ENCODE data around the gene USP32.
"Not testable (repeated sequence)": the region's sequence is repeated elsewhere in the genome, so short reads cannot be mapped to it uniquely, and the experiment has no call there.

The USP32 gene

DNA sequence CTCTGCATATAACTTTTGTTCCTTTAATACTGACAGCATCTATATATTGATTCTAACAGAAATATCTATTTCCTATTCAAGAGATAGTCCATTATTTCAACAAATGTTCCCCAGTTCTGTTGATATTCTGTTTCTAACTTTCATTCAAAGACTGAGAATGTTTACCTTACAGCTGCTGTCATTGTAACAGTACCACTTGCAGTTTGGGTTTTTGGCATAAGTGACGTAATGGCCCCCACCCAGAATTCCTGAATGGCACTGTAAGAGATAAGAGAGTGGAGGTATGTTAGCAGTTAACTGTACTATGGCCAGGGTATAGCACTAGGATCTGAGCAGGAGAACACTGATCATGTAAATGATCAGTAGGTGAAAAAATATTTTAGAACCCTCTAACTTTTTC, 211.6 kb downstream of the USP32 start:
- not testable (repeated sequence) for H4K8ac ChIP-seq (ENCODE audit: low read length); H2BK15ac ChIP-seq (ENCODE audit: low read depth, poor library complexity, severe bottlenecking); H3K79me1 ChIP-seq (replicated peaks; ENCODE audit: low read length, poor library complexity, severe bottlenecking); H3K27me3 ChIP-seq (ENCODE audit: control insufficient read depth in 1 of 2, insufficient read depth in 1 of 2, low read length in 2 of 2); H3K18ac ChIP-seq (ENCODE audit: low read depth in 1 of 2, low read length in 2 of 2); H2BK5ac ChIP-seq (ENCODE audit: low read depth, low read length, poor library complexity, severe bottlenecking); H3K4me3 ChIP-seq (ENCODE audit: insufficient read depth in 1 of 2, low read depth in 1 of 2, low read length in 2 of 2); H3K23ac ChIP-seq (ENCODE audit: low read length in 2 of 2); H3K4ac ChIP-seq (ENCODE audit: low read depth in 1 of 2, low read length in 2 of 2); H3K4me1 ChIP-seq (ENCODE audit: control insufficient read depth, insufficient read depth, low read depth, low read length); DNase-seq; H3K27ac ChIP-seq (ENCODE audit: low read length, poor library complexity, severe bottlenecking); H4K91ac ChIP-seq (ENCODE audit: low read length); H2BK12ac ChIP-seq (ENCODE audit: low read length in 2 of 2); H3K9me3 ChIP-seq (ENCODE audit: control insufficient read depth, low read length); H3K14ac ChIP-seq (ENCODE audit: low read length in 2 of 2); H2AK5ac ChIP-seq (ENCODE audit: low read length, severe bottlenecking); H2AFZ ChIP-seq (ENCODE audit: low read depth, low read length); H3K9ac ChIP-seq (ENCODE audit: low read length); H3K4me2 ChIP-seq (ENCODE audit: low read length, poor library complexity, severe bottlenecking); H2BK120ac ChIP-seq (ENCODE audit: low read depth, low read length)
- peaks cover 28 to 70% of the 10 kb centered on the region in 2 experiments for H3K36me3 ChIP-seq (ENCODE audit: control insufficient read depth in 1 of 2, insufficient read depth in 2 of 2, low read depth in 1 of 2, low read length in 2 of 2)
- 82% methylated on average over 1 of the region's 1 CpG for WGBS

DNA sequence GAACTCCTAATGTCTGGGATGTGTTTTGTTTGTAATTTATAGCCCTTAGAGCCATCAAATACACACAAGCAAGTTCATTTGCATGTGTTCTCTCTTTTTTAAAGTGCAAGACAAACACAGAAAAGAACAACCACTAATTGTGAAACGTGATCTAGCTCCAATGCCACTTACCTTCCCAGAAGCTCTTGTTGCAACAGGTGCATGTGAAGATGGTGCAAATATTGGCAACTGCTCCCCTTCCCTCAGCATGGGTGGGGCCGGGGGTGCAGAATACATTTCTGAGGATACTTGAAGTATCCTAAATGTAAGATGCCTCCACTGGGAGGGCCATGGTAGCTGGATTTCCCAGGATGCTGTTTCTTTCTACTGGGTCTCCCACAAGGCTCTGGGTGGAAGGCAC, 213.8 kb downstream of the USP32 start:
- not testable (repeated sequence) for H3K4me3 ChIP-seq (ENCODE audit: insufficient read depth in 1 of 2, low read depth in 1 of 2, low read length in 2 of 2); H3K18ac ChIP-seq (ENCODE audit: low read depth in 1 of 2, low read length in 2 of 2); H3K9me3 ChIP-seq (ENCODE audit: control insufficient read depth, low read length); H3K27me3 ChIP-seq (ENCODE audit: control insufficient read depth in 1 of 2, insufficient read depth in 1 of 2, low read length in 2 of 2); H4K8ac ChIP-seq (ENCODE audit: low read length); H3K79me1 ChIP-seq (replicated peaks; ENCODE audit: low read length, poor library complexity, severe bottlenecking); H3K4ac ChIP-seq (ENCODE audit: low read depth in 1 of 2, low read length in 2 of 2); DNase-seq; H2BK5ac ChIP-seq (ENCODE audit: low read depth, low read length, poor library complexity, severe bottlenecking); H2BK15ac ChIP-seq (ENCODE audit: low read depth, poor library complexity, severe bottlenecking); H3K27ac ChIP-seq (ENCODE audit: low read length, poor library complexity, severe bottlenecking); H2BK12ac ChIP-seq (ENCODE audit: low read length in 2 of 2); H4K91ac ChIP-seq (ENCODE audit: low read length); H2BK120ac ChIP-seq (ENCODE audit: low read depth, low read length); H3K4me1 ChIP-seq (ENCODE audit: control insufficient read depth, insufficient read depth, low read depth, low read length); H3K4me2 ChIP-seq (ENCODE audit: low read length, poor library complexity, severe bottlenecking); H3K14ac ChIP-seq (ENCODE audit: low read length in 2 of 2); H2AFZ ChIP-seq (ENCODE audit: low read depth, low read length); H3K9ac ChIP-seq (ENCODE audit: low read length); H2AK5ac ChIP-seq (ENCODE audit: low read length, severe bottlenecking); H3K23ac ChIP-seq (ENCODE audit: low read length in 2 of 2)
- WGBS = 95% methylated on average over 2 of the region's 2 CpGs
- peaks cover 24 to 57% of the 10 kb centered on the region in 2 experiments for H3K36me3 ChIP-seq (ENCODE audit: control insufficient read depth in 1 of 2, insufficient read depth in 2 of 2, low read depth in 1 of 2, low read length in 2 of 2)

DNA sequence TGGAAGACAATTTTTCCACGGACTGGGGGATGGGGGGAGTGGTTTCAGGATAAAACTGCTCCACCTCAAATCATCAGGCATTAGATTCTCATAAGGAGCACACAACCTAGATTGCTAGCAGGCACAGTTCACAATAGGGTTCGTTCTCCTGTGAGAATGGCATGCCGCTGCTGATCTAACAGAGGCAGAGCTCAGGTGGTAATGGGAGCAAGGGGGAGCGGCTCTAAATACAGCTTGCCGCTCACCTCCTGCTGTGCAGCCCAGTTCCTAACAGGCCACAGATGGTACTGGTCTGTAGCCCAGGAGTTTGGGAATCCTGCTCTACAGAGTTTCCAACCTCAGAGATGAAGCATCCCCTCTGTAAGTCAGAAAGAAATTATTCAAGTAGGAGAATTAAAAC, 215.2 kb downstream of the USP32 start:
- not testable (repeated sequence) for H2BK15ac ChIP-seq (ENCODE audit: low read depth, poor library complexity, severe bottlenecking); H3K9ac ChIP-seq (ENCODE audit: low read length); H3K4me1 ChIP-seq (ENCODE audit: control insufficient read depth, insufficient read depth, low read depth, low read length); H2BK5ac ChIP-seq (ENCODE audit: low read depth, low read length, poor library complexity, severe bottlenecking); H3K79me1 ChIP-seq (replicated peaks; ENCODE audit: low read length, poor library complexity, severe bottlenecking); H2BK12ac ChIP-seq (ENCODE audit: low read length in 2 of 2); H3K18ac ChIP-seq (ENCODE audit: low read depth in 1 of 2, low read length in 2 of 2); H3K4me3 ChIP-seq (ENCODE audit: insufficient read depth in 1 of 2, low read depth in 1 of 2, low read length in 2 of 2); H3K27ac ChIP-seq (ENCODE audit: low read length, poor library complexity, severe bottlenecking); H2AK5ac ChIP-seq (ENCODE audit: low read length, severe bottlenecking); H3K9me3 ChIP-seq (ENCODE audit: control insufficient read depth, low read length); H3K27me3 ChIP-seq (ENCODE audit: control insufficient read depth in 1 of 2, insufficient read depth in 1 of 2, low read length in 2 of 2); DNase-seq; H3K14ac ChIP-seq (ENCODE audit: low read length in 2 of 2); H2BK120ac ChIP-seq (ENCODE audit: low read depth, low read length); H3K23ac ChIP-seq (ENCODE audit: low read length in 2 of 2); H3K4ac ChIP-seq (ENCODE audit: low read depth in 1 of 2, low read length in 2 of 2); H2AFZ ChIP-seq (ENCODE audit: low read depth, low read length); H4K8ac ChIP-seq (ENCODE audit: low read length); H4K91ac ChIP-seq (ENCODE audit: low read length); H3K4me2 ChIP-seq (ENCODE audit: low read length, poor library complexity, severe bottlenecking)
- 86% methylated on average over 5 of the region's 5 CpGs for WGBS
- peaks cover 20 to 44% of the 10 kb centered on the region in 2 experiments for H3K36me3 ChIP-seq (ENCODE audit: control insufficient read depth in 1 of 2, insufficient read depth in 2 of 2, low read depth in 1 of 2, low read length in 2 of 2)

DNA sequence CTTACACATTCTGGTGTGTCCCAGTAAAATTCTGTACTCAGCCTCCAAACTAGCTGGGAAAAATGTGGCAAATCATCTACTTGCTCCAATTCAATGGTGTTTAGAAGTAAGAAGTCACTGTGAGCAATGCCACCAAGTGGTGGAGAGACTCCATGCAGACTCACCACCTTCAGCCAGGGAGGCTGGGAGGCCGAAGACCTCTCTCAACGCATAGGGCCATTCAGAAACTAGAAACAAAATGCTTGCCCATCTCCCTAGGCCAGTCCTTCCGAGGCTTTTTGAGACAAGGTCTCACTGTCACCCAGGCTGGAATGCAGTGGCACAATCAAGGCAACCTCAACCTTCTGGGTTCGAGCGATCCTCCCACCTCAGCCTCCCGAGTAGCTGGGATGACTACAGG, 217.2 kb downstream of the USP32 start:
- H2BK5ac ChIP-seq (ENCODE audit: low read depth, low read length, poor library complexity, severe bottlenecking); H3K23ac ChIP-seq (ENCODE audit: low read length in 2 of 2); H2BK12ac ChIP-seq (ENCODE audit: low read length in 2 of 2); H3K9me3 ChIP-seq (ENCODE audit: control insufficient read depth, low read length); DNase-seq; H3K79me1 ChIP-seq (replicated peaks; ENCODE audit: low read length, poor library complexity, severe bottlenecking); H3K4me3 ChIP-seq (ENCODE audit: insufficient read depth in 1 of 2, low read depth in 1 of 2, low read length in 2 of 2); H3K9ac ChIP-seq (ENCODE audit: low read length); H2AFZ ChIP-seq (ENCODE audit: low read depth, low read length); H3K14ac ChIP-seq (ENCODE audit: low read length in 2 of 2); H2AK5ac ChIP-seq (ENCODE audit: low read length, severe bottlenecking); H4K8ac ChIP-seq (ENCODE audit: low read length); H3K27me3 ChIP-seq (ENCODE audit: control insufficient read depth in 1 of 2, insufficient read depth in 1 of 2, low read length in 2 of 2); H2BK15ac ChIP-seq (ENCODE audit: low read depth, poor library complexity, severe bottlenecking); H4K91ac ChIP-seq (ENCODE audit: low read length); H3K4ac ChIP-seq (ENCODE audit: low read depth in 1 of 2, low read length in 2 of 2); H3K4me1 ChIP-seq (ENCODE audit: control insufficient read depth, insufficient read depth, low read depth, low read length); H3K4me2 ChIP-seq (ENCODE audit: low read length, poor library complexity, severe bottlenecking); H3K27ac ChIP-seq (ENCODE audit: low read length, poor library complexity, severe bottlenecking); H2BK120ac ChIP-seq (ENCODE audit: low read depth, low read length); H3K18ac ChIP-seq (ENCODE audit: low read depth in 1 of 2, low read length in 2 of 2): not testable (repeated sequence)
- 97% methylated on average over 3 of the region's 6 CpGs for WGBS
- peaks cover 11 to 26% of the 10 kb centered on the region in 2 experiments for H3K36me3 ChIP-seq (ENCODE audit: control insufficient read depth in 1 of 2, insufficient read depth in 2 of 2, low read depth in 1 of 2, low read length in 2 of 2)

All from mesenchymal stem cell (in vitro differentiated cells and primary cell).